Astrocyte (in vitro differentiated cells and primary cell): ENCODE measurements around the gene INKA2.

Experiments used
- EZH2 ChIP-seq: IDR thresholded peaks from 2 replicates; pipeline ENCODE4 v1.6.1; 2012; ENCODE audit warnings: mild to moderate bottlenecking, low read length, inconsistent platforms; ENCODE audit not compliant: insufficient read depth
- TF ChIP-seq, protein P1 (sequence below): IDR thresholded peaks from 2 replicates; pipeline ENCODE4 v1.5.1; 2011; ENCODE audit warnings: low read depth, mild to moderate bottlenecking, inconsistent platforms, low read length, moderate library complexity; ENCODE audit not compliant: insufficient read depth

- TF ChIP-seq, protein P1, sequence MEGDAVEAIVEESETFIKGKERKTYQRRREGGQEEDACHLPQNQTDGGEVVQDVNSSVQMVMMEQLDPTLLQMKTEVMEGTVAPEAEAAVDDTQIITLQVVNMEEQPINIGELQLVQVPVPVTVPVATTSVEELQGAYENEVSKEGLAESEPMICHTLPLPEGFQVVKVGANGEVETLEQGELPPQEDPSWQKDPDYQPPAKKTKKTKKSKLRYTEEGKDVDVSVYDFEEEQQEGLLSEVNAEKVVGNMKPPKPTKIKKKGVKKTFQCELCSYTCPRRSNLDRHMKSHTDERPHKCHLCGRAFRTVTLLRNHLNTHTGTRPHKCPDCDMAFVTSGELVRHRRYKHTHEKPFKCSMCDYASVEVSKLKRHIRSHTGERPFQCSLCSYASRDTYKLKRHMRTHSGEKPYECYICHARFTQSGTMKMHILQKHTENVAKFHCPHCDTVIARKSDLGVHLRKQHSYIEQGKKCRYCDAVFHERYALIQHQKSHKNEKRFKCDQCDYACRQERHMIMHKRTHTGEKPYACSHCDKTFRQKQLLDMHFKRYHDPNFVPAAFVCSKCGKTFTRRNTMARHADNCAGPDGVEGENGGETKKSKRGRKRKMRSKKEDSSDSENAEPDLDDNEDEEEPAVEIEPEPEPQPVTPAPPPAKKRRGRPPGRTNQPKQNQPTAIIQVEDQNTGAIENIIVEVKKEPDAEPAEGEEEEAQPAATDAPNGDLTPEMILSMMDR: no peak
- TF ChIP-seq EZH2: no peak
Measured at GRCh38 chr1:111743679-111744101, 4.5 kb upstream of the INKA2 start.
